HT1080 (cell line): ENCODE results near the gene FOLR2. TPM values are rescaled to one million over a fixed set of nuclear protein-coding genes. Genes with fewer than 3 reads are reported as not detected.
A peak's percentile ranks its signal among the peaks of the same experiment; 100 is the strongest.

Source experiments
- DNase-seq: peaks from one replicate; pipeline ENCODE4 v3.0.0-alpha.2; 2015; ENCODE audit warnings: low read depth
- total RNA-seq: library from RNA; depleted of rRNA; stranded (reverse); fragments of >200 nt; shearing (Covaris generic); gene quantifications from 2 replicates; pipeline ENCODE4 v1.2.3, GENCODE V29; 2014

The FOLR2 gene
- total RNA-seq, 1 experiment from 2014 or later = not detected

GRCh38 chr11:72229336-72229924 lies 12.8 kb downstream of the FOLR2 start:
- DNase-seq = no peak

- DNase-seq = no peak
Observed at GRCh38 chr11:72229925-72230763, 13.6 kb downstream of the FOLR2 start.

GRCh38 chr11:72230764-72231365 lies 14.3 kb downstream of the FOLR2 start:
- DNase-seq = no peak

- no peak for DNase-seq
Observed at GRCh38 chr11:72231396-72232259, 15.0 kb downstream of the FOLR2 start.

GRCh38 chr11:72232260-72233055 lies 15.9 kb downstream of the FOLR2 start:
- no peak for DNase-seq

GRCh38 chr11:72233056-72233772 lies 16.6 kb downstream of the FOLR2 start:
- no peak for DNase-seq

- no peak for DNase-seq
Observed at GRCh38 chr11:72233773-72234513, 17.3 kb downstream of the FOLR2 start.

- no peak for DNase-seq
Observed at GRCh38 chr11:72234514-72234830, 17.9 kb downstream of the FOLR2 start.

GRCh38 chr11:72234920-72235319 lies 18.3 kb downstream of the FOLR2 start:
- DNase-seq = no peak

- no peak for DNase-seq
Observed at GRCh38 chr11:72235351-72236057, 18.9 kb downstream of the FOLR2 start.

GRCh38 chr11:72236083-72236697 lies 19.6 kb downstream of the FOLR2 start:
- DNase-seq = no peak

- no peak for DNase-seq
Observed at GRCh38 chr11:72236774-72237111, 20.1 kb downstream of the FOLR2 start.

- no peak for DNase-seq
Observed at GRCh38 chr11:72237112-72237931, 20.7 kb downstream of the FOLR2 start.

- peak; percentile 60 for DNase-seq
Observed at GRCh38 chr11:72238040-72238450, 21.5 kb downstream of the FOLR2 start.

GRCh38 chr11:72238492-72239312 lies 22.1 kb downstream of the FOLR2 start:
- DNase-seq = no peak

- no peak for DNase-seq
Observed at GRCh38 chr11:72239313-72239848, 22.8 kb downstream of the FOLR2 start.
